Measurements from ENCODE around the gene MDN1.
"Not testable (repeated sequence)": the region's sequence is repeated elsewhere in the genome, so short reads cannot be mapped to it uniquely, and the experiment has no call there.

MDN1 gene

GRCh38 chr6:89818977-89819335, 638 bp downstream of the MDN1 start:
- DNase-seq: peak; percentile 33 to 43

DNA sequence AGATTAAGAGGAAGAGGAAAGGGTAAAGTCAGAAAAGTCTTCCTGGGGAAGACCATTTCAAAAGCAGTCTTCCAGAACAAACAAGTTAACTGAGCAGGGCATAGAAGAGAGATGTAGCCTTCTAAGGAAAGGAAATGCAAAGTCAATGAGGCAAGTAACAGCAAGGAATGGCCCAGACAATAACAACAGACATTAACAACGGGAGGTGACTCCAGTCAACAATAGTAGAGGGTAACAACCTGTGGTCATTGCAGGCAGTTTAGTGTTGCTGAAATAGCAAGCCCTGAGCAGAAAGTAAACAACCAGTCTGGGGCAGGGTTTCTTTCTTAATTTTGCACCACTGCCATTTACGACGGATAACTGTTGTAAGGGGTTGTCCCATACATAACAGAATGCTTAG, 2.1 kb downstream of the MDN1 start:
- no peak for DNase-seq

GRCh38 chr6:89813422-89813821, 6.2 kb downstream of the MDN1 start:
- DNase-seq: not testable (repeated sequence)

DNA sequence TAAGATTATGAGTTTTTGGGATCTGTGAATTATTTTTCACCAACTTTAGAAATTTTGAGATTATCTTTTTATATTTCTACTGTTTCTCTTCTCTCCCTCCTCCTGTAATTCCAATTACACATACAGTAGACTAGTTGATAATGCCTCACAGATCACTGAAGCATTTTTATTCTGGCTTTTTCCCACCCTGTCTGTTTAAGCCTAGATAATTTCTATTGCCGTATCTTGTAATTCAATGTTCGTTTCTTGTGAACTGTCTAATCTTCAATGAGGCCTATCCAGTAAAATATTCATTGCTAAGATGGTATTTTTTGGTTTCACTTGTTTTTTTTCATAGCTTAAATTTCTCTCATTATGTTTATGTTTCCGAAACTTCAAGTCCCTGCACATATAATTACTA, 12.0 kb downstream of the MDN1 start:
- DNase-seq: no peak

DNA sequence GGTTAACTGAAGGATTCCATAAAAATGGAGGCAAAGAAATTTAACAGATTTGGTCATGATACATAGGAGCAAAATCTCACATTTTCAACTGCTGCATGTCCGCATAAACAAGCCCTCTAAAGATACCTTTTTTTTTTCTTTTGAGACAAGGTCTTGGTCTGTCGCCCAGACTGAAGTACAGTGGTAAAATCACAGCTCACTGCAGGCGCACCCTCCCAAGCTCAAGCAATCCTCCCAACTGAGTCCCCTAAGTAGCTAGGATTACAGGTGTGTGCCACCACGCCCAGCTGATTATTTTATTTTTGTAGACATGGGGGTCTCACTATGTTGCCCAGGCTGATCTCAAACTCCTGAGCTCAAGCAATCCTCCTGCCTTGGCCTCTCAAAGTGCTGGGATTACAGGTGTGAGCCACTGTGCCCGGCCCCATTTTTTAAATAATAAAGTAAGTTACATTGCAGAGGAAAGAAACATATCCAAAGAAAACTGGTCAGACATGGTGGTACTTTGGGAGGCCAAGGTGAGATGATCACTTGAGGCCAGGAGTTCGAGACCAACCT, 13.7 kb downstream of the MDN1 start:
- no peak for DNase-seq

- no peak for DNase-seq
Observed at GRCh38 chr6:89803271-89803670, 16.3 kb downstream of the MDN1 start.

GRCh38 chr6:89799756-89800155, 19.8 kb downstream of the MDN1 start:
- no peak for DNase-seq

DNA sequence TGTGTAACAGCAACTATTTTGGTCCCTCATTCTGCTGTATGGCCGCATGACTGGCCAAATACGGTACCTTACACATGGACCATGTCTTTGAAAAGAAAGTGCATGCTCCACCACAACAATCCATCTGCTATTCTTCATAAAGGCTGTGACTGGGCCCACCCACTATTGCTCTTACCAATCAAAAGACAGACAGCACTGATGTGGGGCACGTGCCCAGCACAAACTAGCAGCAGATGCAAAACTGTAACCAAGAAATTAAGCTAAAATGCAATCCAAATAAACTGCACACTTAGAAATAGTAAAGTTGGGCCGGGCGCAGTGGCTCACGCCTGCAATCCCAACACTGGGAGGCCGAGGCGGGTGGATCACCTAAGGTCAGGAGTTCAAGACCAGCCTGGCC, 20.5 kb downstream of the MDN1 start:
- no peak for DNase-seq

DNA sequence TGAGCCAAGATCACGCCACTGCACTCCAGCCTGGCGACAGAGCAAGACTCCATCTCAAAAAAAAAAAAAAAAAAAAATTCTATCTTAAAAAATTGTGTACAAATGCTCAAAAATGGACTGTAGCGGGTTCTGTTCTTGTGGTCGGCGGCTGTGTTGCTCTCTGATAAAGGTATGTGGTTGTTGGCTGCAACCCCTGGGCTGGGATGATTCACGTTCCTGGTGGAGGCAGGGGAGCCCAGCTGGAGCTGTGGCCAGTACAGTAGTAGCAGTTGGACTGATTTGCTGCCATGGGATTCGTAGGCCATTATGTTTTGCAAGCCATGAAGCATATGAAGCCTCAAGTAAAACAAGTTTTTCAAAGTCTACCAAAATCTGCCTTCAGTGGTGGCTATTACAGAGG, 22.3 kb downstream of the MDN1 start:
- no peak for DNase-seq

DNA sequence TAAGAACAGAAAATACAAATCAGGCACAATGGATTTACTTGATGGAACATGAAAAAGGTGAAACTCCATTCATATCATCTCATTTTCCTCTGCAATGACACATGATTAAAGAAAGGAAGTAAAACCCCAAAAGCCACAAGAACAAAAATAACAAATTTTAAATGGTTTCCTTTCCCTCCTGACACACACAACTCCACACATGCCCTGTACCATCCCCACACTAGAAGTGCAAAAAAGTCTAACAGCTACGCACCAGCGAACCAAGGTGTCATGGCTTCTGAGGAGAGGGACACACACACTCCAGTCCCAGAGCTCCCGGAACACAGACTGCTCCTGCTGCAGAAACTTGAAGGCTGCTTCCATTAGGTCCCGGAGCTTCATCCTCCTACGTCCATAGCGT, 25.3 kb downstream of the MDN1 start:
- DNase-seq: no peak

DNA sequence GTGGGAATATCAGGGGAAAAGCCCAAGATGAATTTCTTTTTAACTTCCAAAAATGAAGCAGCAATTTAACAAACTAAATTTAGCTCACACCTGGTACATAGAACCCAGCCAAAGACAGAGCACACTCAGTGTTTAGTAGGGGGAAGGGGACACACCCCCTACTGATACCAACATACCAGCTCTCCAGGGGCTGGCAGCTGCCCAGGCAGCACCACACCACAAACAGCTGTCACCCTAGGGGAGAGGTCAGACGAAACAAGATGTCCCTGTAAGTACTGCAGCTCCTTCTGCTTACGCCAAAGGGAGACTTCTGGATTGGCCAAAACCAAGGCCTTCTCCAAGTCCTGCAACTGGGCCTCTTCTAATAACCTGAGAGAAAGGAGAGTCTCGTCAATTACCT, 26.0 kb downstream of the MDN1 start:
- DNase-seq: no peak

GRCh38 chr6:89792881-89793280, 26.7 kb downstream of the MDN1 start:
- peak; percentile 58 to 61 for DNase-seq

- DNase-seq: no peak
Observed at GRCh38 chr6:89790403-89790802, 29.2 kb downstream of the MDN1 start.

DNA sequence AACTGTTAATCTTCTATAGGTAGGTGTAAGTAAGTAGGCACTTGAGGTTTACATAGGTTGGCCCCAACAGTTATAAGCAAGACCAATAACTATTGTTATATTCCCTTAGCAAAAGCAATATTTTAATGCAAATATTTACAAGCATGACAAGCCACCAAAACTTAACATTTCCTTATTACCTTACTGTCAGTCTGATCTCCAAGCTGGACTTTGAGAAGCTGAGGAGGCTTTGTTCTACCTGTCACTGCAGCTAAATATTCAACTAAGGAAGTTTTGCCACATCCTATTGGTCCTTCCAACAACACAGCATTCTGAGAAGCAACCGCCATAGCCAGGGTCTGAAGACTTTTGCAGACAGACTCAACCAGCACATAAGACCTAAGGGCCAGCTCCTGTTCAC, 29.6 kb downstream of the MDN1 start:
- no peak for DNase-seq

- DNase-seq: no peak
Observed at GRCh38 chr6:89787660-89788328, 31.8 kb downstream of the MDN1 start.

GRCh38 chr6:89786970-89787369, 32.6 kb downstream of the MDN1 start:
- DNase-seq: no peak

GRCh38 chr6:89784838-89785237, 34.8 kb downstream of the MDN1 start:
- no peak for DNase-seq

GRCh38 chr6:89783293-89783692, 36.3 kb downstream of the MDN1 start:
- DNase-seq: not testable (repeated sequence)

DNA sequence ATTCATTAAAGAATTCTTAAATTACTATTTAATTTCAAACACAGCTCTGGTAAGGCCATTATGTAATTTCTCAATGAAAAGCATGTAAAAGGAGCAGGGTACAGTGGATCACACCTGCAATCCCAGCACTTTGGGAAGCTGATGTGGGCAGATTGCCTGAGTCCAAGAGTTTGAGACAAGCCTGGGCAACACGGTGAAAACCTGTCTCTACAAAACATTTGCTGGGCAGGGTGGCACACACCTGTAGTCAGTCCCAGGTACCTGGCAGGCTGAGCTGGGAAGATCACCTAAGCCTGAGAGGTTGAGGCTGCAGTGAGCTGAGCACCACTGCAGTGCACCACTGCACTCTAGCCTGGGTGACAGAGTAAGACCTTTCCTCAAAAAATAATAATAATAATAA, 37.4 kb downstream of the MDN1 start:
- DNase-seq: no peak

- DNase-seq: no peak
Observed at GRCh38 chr6:89781070-89782034, 38.2 kb downstream of the MDN1 start.

GRCh38 chr6:89777455-89777854, 42.1 kb downstream of the MDN1 start:
- DNase-seq: no peak

DNA sequence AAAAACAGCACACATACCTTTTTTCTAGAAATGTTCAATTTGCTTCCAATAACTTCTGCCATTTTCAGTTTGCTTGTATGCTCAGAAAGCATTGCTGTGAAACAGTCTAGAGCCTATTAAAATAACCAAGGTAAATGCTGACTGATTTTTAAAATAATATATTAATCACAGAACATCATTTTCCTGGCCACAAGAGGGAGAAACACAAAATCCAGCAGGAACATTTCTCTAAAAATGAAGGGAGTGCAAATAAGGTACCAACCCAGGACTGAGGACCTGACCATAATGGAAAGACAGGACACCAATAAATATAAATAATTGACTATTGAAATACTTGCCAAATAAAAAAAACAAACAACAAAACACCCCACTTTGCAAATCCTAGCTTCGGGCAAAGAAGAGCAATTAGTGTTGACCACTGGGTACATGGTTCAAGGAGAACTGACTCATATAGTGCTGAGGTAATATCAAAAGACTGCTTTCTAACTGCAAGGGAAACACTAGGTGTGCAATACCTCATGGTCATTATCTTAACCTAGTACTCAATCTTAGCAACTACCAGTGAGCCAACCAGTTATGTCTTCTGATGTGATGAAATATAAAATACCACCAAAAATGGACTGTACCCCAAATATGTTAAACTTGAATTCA, 42.9 kb downstream of the MDN1 start:
- no peak for DNase-seq

DNA sequence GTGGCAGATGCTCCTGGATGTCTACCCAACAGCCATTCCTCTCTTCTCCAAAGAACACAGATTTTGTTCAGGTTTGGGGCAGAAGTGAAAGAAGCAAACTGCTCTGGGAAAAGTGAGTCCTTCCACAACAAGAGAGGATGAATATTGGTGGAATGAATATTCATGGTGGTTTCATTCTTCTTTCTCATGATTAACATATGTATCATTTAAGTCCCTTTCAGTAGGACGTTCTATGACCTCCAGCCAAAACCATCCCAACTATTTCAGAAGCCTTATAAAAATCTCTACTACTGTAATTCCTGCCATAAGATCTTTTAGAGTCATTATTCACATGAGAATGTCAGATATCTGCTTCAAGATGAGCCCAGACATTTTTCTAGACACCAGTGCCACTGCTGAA, 44.4 kb downstream of the MDN1 start:
- no peak for DNase-seq
